ENCODE measurements around the gene PXYLP1. TPM values are rescaled to one million over a fixed set of nuclear protein-coding genes. Genes with fewer than 3 reads are reported as not detected.

The PXYLP1 gene
- total and polyA plus RNA-seq, 2 of the 8 experiments (the other 6 are each of a cell fraction or from before 2014, with no cell fraction given) = 19.4 to 20.6 TPM

- Histone ChIP-seq H2BK20ac (ENCODE audit: low read length) (no peak overlapping the region), H2BK12ac (ENCODE audit: low read depth, low read length) (no peak overlapping the region), H2AFZ (ENCODE audit: low read length) (no peak overlapping the region), H3K9ac (replicated peaks in 1 of 4; ENCODE audit: extremely low read depth in 1 of 4, low read depth in 3 of 4, low read length in 3 of 4) (no peak overlapping the region), H3K14ac (ENCODE audit: insufficient read length) (no peak overlapping the region), H3K23ac (ENCODE audit: insufficient read length) (no peak overlapping the region), H3K9me3 (ENCODE audit: insufficient read depth in 2 of 2, low read depth in 1 of 2, low read length in 1 of 2) (no peaks in the 10 kb centered on the region), H3K4me2 (ENCODE audit: insufficient read depth in 1 of 2, low read depth in 2 of 2, low read length in 2 of 2) (no peak overlapping the region), H3K36me3 (ENCODE audit: control insufficient read depth in 2 of 4, insufficient read depth in 4 of 4, low read length in 3 of 4) (no peaks in the 10 kb centered on the region), H2BK15ac (ENCODE audit: low read length) (no peak overlapping the region), H3K79me2 (ENCODE audit: control insufficient read depth in 1 of 2, insufficient read depth in 2 of 2, low read length in 2 of 2) (no peaks in the 10 kb centered on the region), H3K56ac (replicated peaks; ENCODE audit: insufficient read length, low read depth, low read length) (no peak overlapping the region), H4K20me1 (replicated peaks in 1 of 2; ENCODE audit: control insufficient read depth in 1 of 2, insufficient read depth in 2 of 2, low read length in 2 of 2) (no peaks in the 10 kb centered on the region), H3K79me1 (ENCODE audit: low read depth, low read length) (no peaks in the 10 kb centered on the region), H3K18ac (ENCODE audit: extremely low read depth, low read length) (no peak overlapping the region), H2AK5ac (ENCODE audit: low read depth, low read length) (no peak overlapping the region), H3K27ac (ENCODE audit: low read depth, low read length) (no peak overlapping the region), H2BK5ac (ENCODE audit: low read depth, low read length) (no peak overlapping the region), H3K4me1 (replicated peaks in 1 of 4; ENCODE audit: control insufficient read depth in 3 of 4, insufficient read depth in 4 of 4, low read length in 3 of 4) (no peaks in the 10 kb centered on the region; a peak in 2 of 7 replicates), H3K4me3 (ENCODE audit: extremely low read depth in 1 of 4, insufficient read depth in 2 of 4, low read depth in 3 of 4, low read length in 4 of 4) (no peak overlapping the region), H4K5ac (ENCODE audit: insufficient read length, low read depth, low read length) (no peak overlapping the region), H4K91ac (replicated peaks; ENCODE audit: insufficient read length, low read length) (no peak overlapping the region), H3K23me2 (ENCODE audit: low read depth, low read length) (peaks cover 2% of the 10 kb centered on the region; the same call in 1 of the 2 replicates), H3K4ac (replicated peaks; ENCODE audit: insufficient read length, low read depth, low read length) (no peak overlapping the region), H2BK120ac (replicated peaks; ENCODE audit: low read depth, low read length) (no peak overlapping the region), H3K27me3 (replicated peaks in 1 of 4; ENCODE audit: control insufficient read depth in 3 of 4, extremely low read depth in 1 of 4, insufficient read depth in 3 of 4, low read length in 3 of 4) (no peaks in the 10 kb centered on the region), H4K8ac (ENCODE audit: extremely low read depth, insufficient read depth, low read length) (no peak overlapping the region)
- WGBS, 2 experiments (ENCODE audit: extremely low coverage in 1 of 2, insufficient coverage in 1 of 2, insufficient read length in 1 of 2, insufficient replicate concordance in 2 of 2, low coverage in 1 of 2, low lambda C conversion rate in 2 of 2, missing lambda C conversion rate in 1 of 2) = 72% methylated on average over 3 of the region's 3 CpGs; no CpG with 5 or more reads in 1 of the 2 experiments
- ChIA-PET POLR2A (ENCODE audit: partially characterized antibody) (no interaction called here), CTCF (ENCODE audit: partially characterized antibody) (interaction anchor here (1.0 to 3.5 kb wide), 8 partner anchors 8 to 251 kb away, joined by 3 to 15 read pairs (median 4); no protein-coding TSS in a partner anchor)
- FAIRE-seq (no peak), DNase-seq (ENCODE audit: low read depth in 1 of 2, low spot score in 2 of 2) (no peak)
- TF ChIP-seq CHD1 (IDR thresholded peaks at IDR 0.05; ENCODE audit: low read depth, low read length) = no peak
- TF ChIP-seq CBX5 (IDR thresholded peaks at IDR 0.05; ENCODE audit: low read depth, low read length) = no peak
- TF ChIP-seq BACH1 (IDR thresholded peaks at IDR 0.05; ENCODE audit: low read length) = no peak
- no peak for TF ChIP-seq ATF2 (IDR thresholded peaks at IDR 0.05; ENCODE audit: low read length)
- no peak for TF ChIP-seq CTCF (IDR thresholded peaks at IDR 0.05; ENCODE audit: control extremely low read depth in 1 of 3, insufficient read depth in 1 of 3, low read depth in 1 of 3, low read length in 3 of 3)
- TF ChIP-seq BRCA1 (IDR thresholded peaks at IDR 0.05; ENCODE audit: low read depth, low read length) = no peak
- TF ChIP-seq CTBP2 (IDR thresholded peaks at IDR 0.05; ENCODE audit: borderline replicate concordance, insufficient read depth, insufficient read length, low read length) = no peak
- no peak for TF ChIP-seq GTF2F1 (IDR thresholded peaks at IDR 0.05; ENCODE audit: borderline replicate concordance, low read depth, low read length)
- no peak for TF ChIP-seq SAP30 (IDR thresholded peaks at IDR 0.05; ENCODE audit: insufficient read depth, insufficient replicate concordance, low read length)
- no peak for TF ChIP-seq POLR2AphosphoS5 (IDR thresholded peaks at IDR 0.05; ENCODE audit: low read depth, low read length)
These were observed 30.5 kb upstream of the PXYLP1 start for GRCh38 chr3:141201122-141201521.
